CD4-positive, alpha-beta T cell treated with Interleukin-6 for 4 hours (primary cell): ENCODE data around the gene SUPT20HL1.
"Not testable (repeated sequence)": the region's sequence is repeated elsewhere in the genome, so short reads cannot be mapped to it uniquely, and the experiment has no call there.

ENCODE experiments used
- DNase-seq: peaks from one replicate; pipeline ENCODE4 v3.0.0-alpha.2; 2020; ENCODE audit warnings: mixed read lengths

The SUPT20HL1 gene

DNA sequence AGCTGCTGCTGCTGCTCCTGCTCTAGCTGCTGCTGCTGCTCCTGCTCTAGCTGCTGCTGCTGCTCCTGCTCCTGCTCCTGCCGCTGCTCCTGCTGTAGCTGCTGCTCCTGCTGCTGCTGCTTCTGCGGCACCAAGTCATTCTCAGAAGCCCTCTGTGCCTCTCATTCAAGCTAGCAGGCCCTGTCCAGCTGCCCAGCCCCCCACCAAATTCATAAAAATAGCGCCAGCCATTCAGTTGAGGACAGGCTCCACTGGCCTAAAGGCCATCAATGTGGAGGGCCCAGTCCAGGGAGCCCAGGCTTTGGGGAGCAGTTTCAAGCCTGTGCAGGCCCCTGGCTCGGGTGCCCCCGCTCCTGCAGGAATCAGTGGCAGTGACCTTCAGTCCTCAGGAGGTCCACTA is 3.9 kb downstream of the SUPT20HL1 start:
- no peak for DNase-seq

DNA sequence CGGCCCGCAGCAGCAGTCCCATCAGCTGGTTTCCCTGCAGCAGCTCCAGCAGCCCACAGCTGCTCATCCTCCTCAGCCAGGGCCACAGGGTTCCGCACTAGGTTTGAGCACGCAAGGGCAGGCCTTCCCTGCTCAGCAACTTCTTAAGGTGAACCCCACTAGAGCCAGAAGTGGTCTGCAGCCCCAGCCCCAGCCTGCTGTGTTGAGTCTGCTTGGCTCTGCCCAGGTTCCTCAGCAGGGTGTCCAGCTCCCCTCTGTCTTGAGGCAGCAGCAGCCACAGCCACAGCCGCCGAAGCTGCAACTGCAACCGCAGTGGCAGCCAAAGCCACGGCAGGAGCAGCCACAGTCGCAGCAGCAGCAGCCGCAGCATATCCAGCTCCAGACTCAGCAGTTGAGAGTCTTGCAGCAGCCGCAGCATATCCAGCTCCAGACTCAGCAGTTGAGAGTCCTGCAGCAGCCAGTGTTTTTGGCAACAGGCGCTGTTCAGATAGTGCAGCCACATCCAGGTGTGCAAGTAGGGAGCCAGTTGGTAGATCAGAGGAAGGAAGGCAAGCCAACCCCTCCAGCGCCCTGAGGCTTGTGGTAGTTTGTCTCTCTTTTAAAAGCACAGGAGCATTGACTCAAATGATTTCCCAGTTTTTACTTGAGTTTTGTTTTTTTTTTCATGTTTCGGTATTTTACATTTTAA is 4.6 kb downstream of the SUPT20HL1 start:
- no peak for DNase-seq

DNA sequence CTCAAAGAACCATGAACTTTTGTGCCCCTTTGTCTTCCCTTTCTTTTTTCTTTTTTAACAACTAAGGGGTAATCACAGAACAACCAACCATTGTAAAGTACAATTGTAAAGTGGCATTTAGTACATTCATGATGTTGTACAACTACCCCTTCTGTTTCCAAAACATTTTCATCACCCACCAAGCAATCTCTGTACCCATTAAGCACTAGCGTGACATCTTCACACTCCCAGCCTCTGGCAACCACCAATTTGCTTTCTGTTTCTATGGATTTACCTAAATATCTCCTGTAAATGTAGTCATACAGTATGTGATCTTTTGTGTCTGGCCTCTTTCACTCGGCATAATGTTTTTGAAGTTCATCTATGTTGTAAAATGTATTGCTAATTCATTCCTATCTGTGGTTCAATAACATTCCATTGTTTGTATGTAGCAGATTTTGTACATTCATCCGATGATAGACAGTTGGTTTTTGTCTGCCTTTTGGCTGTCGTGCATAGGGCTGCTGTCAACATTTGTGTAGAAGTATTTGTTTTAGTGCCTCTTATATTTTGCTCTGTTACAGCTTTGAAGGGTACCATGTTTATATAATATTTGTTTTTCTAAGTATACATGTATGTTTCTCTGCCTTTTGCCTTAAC is 6.4 kb downstream of the SUPT20HL1 start:
- DNase-seq: not testable (repeated sequence)

DNA sequence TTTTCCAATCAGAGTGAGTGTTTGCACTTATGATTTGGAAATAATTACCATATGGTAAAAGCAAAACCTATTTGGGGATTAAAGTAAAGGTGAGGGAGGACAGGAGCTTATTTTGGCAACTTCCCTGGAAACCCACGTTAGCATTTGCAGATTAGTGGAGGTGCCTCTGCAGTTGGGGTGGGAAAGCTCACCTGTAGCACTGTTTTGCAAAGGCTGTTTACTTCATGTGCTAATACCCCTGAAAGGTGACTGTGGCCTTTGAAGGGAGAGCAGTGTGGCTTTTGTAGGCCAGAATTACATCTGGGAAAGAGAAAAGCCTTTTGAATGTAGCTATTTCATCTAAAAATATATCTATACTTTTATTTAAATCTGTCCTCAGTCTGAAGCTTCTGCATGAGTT is 9.4 kb downstream of the SUPT20HL1 start:
- no peak for DNase-seq

DNA sequence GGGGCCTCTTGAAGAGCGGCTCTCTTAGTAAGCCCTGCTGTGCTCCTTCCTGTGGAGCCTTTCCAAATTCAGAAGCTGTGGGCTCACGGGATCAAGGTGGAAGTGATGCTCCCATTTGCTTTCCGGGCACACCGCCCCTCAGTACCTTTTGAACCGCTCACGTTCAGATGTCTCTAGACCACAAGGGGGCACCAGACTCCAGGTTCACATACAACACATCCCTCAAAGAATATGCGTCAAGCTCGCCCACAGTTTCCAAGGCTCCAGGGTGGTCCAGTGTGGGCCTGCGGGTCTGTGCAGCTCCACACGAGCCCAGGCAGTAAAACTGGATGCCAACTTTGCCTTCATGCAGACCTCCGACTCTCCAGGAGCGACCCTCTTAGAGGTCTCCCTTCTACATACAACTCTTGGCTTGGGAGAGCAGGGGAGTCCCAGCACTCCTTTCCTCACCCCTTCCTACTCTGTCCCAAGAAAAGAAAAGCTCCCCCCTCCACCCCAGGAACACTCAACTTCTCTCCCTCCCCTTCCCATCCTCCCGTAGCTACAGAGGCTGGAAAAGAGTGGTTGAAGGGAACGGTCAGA is 11.0 kb downstream of the SUPT20HL1 start:
- DNase-seq: peak; percentile 71

DNA sequence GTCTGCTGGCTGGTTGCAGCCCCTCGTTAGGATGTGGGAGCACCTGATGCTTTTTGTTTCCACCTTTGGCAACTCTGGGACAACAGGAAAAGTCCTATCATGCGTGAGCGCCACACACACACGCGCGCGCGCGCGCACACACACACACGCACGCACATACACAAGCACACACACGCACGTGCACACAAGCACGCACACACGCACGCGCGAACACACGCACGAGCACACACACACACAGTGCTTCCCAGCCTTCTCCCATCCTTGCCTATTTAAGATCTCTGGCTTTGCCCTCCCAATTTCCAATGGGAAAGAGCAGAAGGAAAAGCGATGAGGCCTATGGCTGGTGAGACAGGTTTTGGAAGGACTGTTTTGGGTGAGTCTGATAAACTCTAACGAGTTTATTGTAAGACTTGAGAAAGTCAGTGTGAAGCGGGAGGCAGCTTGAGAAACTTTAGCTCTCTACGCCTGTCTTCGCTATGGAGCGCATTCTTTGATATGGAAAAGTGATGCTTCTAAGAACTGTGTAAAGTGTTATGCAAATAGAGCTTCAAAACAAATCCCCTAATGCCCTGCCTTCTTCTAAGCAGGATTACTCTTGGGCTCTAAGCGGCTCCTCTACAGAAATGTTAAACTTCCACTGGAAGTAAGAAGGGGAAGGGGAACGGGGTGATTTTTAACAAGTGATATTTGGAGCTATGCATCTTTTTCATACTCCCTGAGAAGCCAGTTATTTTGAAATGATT is 11.8 kb downstream of the SUPT20HL1 start:
- no peak for DNase-seq

DNA sequence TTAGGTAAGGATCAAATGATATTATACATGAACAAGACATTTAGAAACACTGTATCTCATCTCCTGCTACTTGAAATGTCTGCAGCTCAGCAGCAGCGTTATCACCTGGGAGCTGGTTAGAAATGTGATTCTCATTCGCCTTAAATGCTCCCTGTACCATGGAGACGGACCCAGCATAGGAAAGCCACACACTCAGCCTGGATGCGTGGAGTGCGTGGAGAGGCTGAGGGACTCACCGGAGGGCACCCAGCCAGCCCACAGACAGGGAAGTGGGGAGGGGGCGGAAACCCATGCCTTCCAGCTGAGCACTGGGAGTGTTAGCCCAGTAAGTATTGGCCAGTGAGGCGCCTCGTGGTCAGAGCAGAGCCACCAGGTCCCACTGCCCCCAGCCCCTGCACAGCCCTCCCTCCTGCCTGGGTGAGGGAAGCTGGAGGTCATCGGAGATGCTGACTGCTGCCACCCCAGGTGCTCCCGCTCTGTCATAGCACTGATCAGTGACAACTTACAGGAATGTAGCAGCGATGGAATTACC is 15.2 kb downstream of the SUPT20HL1 start:
- DNase-seq: no peak

DNA sequence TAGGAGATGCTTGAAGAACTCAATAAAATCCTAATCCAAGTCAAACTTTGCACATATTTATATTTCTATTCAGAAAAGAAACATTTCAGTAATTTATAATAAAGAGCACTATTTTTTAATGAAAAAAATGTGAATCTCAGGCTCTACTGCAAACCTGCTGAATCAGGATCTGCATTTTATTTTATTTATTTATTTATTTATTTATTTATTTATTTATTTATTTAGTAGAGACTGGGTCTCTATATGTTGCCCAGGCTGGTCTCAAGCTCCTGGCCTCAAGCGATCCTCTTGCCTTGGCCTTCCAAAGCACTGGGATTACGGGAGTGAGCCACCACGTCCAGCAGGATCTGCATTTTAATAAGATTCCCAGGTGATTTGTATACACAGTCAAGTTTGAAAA is 16.0 kb downstream of the SUPT20HL1 start:
- DNase-seq: no peak

DNA sequence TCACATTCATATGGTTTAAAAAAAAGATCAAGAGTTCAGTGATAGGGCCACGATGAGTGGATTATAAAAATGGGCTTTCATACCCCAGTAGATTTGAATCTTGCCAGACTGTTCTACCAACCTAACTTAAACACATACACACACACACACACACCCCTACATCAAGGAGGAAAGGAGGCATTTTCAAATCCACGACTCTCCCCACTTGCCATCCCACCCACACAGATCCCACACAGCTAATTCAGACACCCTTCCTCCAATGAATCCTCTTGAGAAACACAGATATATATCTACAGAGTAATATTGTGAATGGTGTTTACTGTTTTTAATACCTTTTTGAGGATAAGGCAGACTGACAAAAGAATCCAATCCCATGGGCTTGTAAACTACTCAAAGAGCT is 16.8 kb downstream of the SUPT20HL1 start:
- no peak for DNase-seq

DNA sequence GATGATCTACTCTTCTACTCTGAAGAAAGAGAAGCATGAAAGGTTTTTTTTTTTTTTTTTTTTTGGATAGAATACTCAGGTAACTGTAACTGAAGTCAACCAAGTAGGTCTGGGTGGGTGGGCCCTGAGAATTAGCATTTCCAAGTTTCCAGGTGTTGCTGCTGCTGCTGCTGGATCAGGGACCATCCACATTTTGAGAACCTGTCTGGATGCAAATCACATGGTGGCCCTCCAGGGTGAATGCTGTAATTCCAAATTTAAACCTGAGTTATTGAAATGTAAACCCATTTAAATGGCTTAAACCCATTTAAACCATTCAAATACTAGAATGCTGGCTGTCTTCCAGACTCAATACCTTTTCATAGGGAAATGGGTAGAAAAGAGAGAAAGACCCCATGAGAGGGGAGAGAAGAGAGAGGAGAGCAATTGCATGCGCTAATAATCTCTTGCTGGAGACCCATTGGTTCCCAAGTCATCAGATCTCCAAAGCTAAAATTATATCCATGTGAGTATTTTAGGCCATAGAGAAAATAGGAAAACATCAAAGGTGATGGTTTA is 17.6 kb downstream of the SUPT20HL1 start:
- no peak for DNase-seq

DNA sequence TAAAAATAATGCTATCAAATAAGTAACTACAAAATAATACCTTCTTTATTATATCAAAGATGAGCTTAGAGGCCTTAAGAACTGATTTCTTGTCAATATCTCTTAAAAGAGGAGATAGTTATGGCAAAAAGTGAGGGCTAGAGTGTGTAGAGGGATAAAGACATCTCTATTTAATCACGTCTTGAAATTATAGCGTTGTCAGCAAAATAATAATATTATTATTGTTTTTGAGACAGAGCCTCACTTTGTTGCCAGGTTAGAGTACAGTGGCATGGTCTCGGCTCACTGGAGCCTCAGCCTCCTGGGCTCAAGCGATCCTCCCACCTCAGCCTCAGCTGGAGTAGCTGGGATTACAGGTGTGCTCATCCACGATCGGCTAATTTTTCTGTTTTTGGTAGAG is 18.3 kb downstream of the SUPT20HL1 start:
- no peak for DNase-seq

DNA sequence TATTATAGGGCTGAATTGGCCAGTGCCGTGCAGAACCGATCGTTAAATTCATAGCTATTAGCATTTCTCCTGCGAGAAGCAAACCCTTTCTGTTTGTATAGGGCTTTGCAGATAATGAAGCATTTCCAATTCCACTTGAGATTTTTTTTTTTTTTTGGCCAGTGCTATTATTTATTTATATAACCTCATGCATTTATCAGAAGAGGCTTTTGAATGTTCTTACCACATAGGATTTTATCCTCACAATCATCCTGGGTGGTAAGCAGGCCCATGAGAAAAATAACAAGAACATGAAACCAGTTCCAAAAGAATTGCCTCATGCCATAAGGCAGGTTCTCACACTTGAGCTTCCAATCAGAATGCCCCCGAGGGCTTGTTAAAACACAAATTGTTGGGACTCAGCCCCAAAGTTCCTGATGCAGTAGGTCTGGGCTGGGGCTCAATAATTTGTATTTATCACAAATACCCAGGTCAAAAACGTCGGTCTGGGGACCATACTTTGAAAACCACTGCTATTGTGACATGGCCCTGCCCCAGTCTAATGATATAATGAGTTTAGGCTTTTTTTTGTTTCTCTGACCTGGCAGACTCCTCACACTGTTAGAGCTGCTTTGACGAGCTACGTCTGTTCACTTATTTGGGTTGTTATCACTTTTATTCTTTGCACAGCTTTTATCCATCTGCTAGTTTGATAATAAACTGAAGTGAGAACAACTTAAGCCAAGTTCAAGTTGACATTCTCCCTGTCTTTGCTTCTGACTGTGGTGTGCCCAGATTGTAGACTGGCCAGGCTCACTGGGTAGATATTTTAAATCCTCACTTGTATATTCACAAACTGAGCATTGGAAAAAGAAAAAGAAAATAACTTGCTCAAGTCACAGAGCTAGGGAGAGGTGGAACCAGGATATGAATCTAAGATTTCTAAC is 20.1 kb downstream of the SUPT20HL1 start:
- DNase-seq: no peak

DNA sequence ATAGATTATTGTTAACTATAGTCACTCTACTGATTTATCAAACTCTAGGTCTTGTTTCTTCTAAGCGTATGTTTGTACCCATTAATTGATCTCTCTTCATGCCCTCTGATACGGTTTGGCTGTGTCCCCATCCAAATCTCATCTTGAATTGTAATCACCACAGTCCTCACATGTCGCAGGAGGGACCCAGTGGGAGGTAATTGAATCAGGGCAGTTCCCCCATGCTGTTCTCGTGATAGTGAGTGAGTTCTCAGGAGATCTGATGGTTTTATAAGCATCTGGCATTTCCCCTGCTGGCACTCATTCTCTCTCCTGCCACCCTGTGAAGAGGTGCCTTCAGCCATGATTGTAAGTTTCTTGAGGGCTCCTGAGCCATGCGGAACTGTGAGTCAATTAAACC is 21.9 kb downstream of the SUPT20HL1 start:
- not testable (repeated sequence) for DNase-seq

DNA sequence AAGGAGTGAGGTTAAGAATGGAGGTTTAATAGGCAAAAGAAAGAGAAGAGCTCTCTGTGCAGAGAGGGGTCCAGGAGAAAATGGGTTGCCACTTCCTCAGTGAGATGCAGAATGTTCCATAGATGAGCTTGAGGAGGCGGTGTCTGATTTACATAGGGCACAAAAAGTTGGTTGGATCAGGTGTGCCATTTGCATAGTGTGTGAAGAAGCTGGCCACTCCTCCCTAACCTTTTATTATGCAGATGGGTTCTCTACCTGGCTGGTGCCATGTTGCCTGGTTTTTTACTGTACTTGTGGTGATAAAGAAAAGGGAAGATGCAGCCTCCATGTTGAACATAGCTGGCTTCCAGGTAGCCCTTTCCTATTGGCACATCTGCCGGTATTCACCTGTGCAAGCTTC is 27.3 kb downstream of the SUPT20HL1 start:
- no peak for DNase-seq

DNA sequence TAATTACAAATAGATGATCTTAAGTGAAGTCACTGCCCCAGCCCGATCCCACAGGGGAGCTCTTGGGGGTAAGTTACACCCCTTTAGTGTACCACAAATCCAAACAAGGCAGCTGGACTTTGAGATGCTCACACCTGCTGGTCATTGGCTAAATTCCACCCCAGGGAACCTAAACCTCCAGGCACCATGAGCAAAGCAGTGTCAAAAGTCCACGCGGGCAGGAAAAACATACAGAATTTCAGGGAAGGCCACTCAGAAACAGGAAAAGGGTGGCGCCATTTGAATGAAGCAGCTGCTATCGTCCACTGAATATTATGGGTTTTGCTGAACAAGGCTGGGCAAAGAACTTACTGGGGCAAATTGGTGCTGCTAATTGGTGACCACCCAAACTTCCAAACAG is 30.9 kb downstream of the SUPT20HL1 start:
- no peak for DNase-seq

DNA sequence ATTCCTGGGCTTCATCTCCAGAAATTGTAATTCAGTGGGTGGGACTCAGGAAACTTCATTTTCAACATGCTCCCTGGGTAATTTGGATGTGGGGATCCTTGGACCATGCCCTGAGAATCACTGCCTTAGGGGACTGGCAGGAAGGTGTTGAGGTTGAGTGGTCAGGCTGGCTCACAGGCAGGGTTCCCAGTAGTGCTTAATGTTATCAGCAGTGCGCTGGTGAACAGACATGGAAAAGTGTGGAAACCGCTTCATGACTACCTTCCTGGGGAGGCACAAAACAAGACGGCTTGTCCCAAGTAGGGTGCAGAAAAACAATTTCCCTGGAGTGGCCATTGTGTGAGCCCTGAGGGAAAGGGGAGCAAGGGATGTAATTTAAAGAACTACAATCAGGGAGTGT is 31.4 kb downstream of the SUPT20HL1 start:
- DNase-seq: no peak

DNA sequence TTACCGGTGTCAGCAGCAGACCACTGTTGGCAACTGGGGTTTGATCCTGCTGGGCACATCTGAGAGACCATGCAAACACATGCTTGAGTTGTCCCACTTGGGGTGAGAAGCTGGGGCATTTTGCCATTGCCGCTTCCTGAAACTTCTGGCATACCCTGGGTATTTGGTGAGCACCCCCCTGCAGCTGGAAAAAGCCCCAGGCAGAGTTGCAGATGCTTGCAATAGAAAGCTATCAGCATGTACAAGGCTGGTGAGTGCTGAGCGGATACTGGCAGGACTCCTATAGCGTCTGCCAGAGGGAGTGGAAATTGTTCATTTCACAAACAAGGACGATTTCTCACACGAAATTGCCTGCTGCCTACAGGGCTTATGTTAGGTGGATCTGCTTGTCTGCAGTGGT is 32.3 kb downstream of the SUPT20HL1 start:
- DNase-seq: no peak

DNA sequence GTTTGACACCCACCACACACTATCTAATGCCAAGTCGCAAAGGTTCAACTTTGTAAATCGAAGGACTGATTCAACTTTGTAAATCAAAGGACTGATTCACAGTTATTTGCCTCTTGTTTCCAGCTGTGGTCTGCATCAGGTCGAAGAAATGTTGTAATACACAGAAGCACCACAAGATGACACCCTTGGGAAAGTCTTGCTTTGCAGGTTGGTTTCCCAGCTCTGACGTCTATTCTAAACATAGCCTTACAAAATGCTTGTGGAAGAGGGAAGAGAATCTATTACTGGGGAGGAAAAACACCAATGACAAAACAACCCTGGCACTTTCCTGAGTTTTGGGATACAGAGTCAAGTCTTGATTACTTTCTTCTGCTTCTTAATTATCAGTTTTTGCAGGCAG is 35.3 kb downstream of the SUPT20HL1 start:
- DNase-seq: peak; percentile 51

DNA sequence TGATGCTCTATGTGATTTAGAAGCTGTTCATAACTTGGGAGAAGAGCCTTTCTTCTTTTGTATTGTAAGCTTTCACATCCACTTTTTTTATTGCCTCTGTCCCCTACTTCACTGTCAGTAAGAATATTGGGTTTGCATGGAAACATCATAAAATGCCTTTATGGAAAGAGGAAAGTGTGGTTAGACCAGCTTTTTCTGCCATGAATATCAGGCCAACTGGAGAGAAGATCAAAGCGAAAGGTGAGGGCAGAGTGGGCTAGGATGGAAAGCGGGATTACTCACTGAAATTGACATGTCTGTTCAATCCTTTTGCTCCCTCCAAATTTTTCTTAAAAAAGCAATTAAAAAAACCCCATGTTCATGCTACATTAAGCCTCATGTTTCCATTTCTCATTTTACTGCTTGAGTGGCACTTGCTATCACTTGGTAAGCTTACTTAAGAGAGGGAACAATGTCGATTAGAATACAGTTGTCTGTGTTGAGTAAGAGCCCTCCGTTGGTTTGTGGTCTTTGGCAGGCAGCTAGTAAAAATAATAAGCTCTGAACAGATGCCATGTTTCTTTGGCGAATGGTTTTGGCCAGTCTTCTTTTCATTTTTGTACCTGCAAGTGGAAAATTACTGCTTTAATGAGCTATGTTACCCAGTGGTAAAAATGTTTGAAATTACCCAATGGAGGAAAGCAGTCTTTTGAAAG is 35.9 kb downstream of the SUPT20HL1 start:
- no peak for DNase-seq

DNA sequence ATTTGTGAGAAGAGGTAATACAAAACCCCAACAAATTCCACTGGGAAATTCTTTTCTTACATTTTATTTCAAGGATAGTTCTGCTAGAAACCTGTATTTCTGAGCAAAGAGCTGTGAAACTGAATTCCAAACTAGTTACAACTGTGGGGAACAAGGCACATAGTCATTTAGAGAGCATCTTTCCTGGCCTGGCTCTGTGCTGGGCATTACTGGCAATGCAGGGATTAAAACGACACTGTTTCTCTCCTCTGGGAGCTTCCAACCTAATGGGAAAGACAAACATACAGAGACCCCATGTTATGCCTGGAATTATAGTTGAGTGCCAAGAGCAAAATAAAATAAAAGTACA is 36.5 kb downstream of the SUPT20HL1 start:
- DNase-seq: no peak

DNA sequence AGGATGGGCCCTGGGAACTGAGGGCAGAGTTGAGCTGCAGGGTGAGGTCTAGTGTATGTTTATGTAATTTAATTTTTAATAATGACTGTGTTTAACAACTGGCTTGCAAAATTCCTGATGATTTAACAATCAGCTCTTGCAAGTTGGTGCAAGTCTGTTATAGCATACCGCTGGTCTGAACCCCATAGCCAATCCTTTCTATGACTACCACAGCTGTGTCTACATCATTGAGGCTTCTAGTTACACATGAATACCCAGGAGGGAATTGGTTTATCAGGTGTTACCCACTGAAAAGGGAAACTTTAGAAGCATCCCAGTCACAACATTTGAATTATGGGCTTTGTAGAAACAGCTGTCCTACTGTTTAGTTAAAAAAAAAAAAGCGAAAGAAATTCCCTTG is 38.3 kb downstream of the SUPT20HL1 start:
- DNase-seq: no peak

DNA sequence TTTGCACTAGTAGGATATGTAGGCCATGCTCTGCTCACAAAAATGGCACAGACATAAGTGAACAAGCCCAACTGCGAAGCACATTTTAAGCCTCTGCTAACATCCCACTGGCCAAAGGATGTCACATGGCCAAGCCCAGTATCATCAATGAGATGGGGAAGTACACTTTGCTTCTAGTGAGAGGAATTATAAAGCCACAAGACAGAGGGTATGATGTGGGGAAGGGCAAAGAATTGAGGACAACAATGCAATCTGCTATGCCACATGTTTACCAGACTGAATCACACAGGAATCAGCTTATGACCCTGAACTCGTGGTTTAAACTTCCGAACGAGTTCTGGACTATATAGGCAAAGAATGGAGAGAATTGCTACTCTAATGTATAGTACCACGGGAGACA is 39.1 kb downstream of the SUPT20HL1 start:
- DNase-seq: no peak
